Ovary (tissue), 9 donors: ENCODE results near the gene TERT. TPM values are rescaled to one million over a fixed set of nuclear protein-coding genes. Genes with fewer than 3 reads are reported as not detected.

Source experiments
- DNase-seq, 5 donors: peaks; one replicate each; pipeline ENCODE4 v3.0.0-alpha.2; 2019 to 2020
- H3K27ac ChIP-seq, 2 donors: fragments of 200-600 bp; one replicate each; pipeline versions ENCODE4 v1.5.1 to v1.8.0; 2019 to 2022
- H3K27me3 ChIP-seq: fragments of 200-600 bp; one replicate; pipeline ENCODE4 v1.8.0; 2022
- H3K36me3 ChIP-seq: fragments of 200-600 bp; sonication (generic); one replicate; pipeline ENCODE4 v1.5.1; 2019
- H3K4me1 ChIP-seq: one replicate; pipeline ENCODE4 v1.8.1; 2013; ENCODE audit warnings: mild to moderate bottlenecking, moderate library complexity; ENCODE audit not compliant: insufficient read depth
- H3K4me3 ChIP-seq: fragments of 200-600 bp; sonication (generic); one replicate; pipeline ENCODE4 v1.5.1; 2017
- H3K9me3 ChIP-seq, 2 donors: fragments of 200-600 bp in 1 of 2; sonication (generic) in 1 of 2; one replicate each; pipeline versions ENCODE4 v1.5.1 to v1.8.1; 2013 to 2019; ENCODE audit warnings: mild to moderate bottlenecking in 1 of 2, moderate library complexity in 1 of 2
- CTCF ChIP-seq, 3 donors: fragments of 450-650 bp in 2 of 3; fragments of 200-600 bp in 1 of 3; IDR thresholded peaks; one replicate each; pipeline versions ENCODE4 v1.5.1 to v1.8.0; 2016 to 2022; ENCODE audit warnings: antibody characterized with exemption in 3 of 3, mild to moderate bottlenecking in 1 of 3
- EP300 ChIP-seq: sonication (generic); formaldehyde crosslinking; IDR thresholded peaks from one replicate; pipeline ENCODE4 v1.6.1; 2017; ENCODE audit warnings: antibody characterized with exemption
- POLR2A ChIP-seq: fragments of 450-650 bp; IDR thresholded peaks from one replicate; pipeline ENCODE4 v1.6.1; 2017; ENCODE audit warnings: antibody characterized with exemption, mild to moderate bottlenecking, moderate library complexity
- WGBS, 3 donors: extraction: QIAGEN DNeasy Blood & Tissue Kit in 1 of 3; methylation state at CpG; one replicate each; pipeline versions ENCODE4 v1.1.5 to v1.1.7; 2013 to 2017; 5-methylcytosine and 5-hydroxymethylcytosine counted together
- intact Hi-C, 4 donors: fragments of 100-400 bp; cut with DNase I; formaldehyde crosslinking; loops; one replicate each; pipeline versions ENCODE4 v1.11.0 to v1.15.1; 2022 to 2023
- polyA plus RNA-seq, 2 donors: library from polyadenylated mRNA; stranded (reverse); fragments of 200-250 nt in 1 of 2; fragments of 350-450 nt in 1 of 2; fragmentation: Illumina TruSeq in 1 of 2; extraction: RNeasy Lipid Tissue Mini Kit (QIAGEN cat#74804) in 1 of 2; gene quantifications; one replicate each; pipeline ENCODE4 v1.2.3, GENCODE V29; 2013 to 2014
- total RNA-seq, 7 donors: library from RNA; depleted of rRNA in 2 of 7; stranded (reverse); fragments of >200 nt in 2 of 7; fragmentation: NEBNext Ultra II Directional in 3 of 7; extraction: Animal tissue kit (Norgen Biotek cat#: 25700) in 3 of 7; gene quantifications; one replicate each; pipeline versions ENCODE4 v1.1.0 to v1.2.4, GENCODE V29; 2016 to 2023
- donor health status: DM: no; HTN: no; CAD: no; lungs with moderate emphysema.
- donor health status: DM: no; HTN: no; CAD: no.
- donor health status: Bipolar disorder and iron deficiency.
- donor health status: DM: yes; HTN: yes; CAD: no.
- donor health status: DM: no; HTN: no; CAD: no.
- donor health status: DM: yes; HTN: yes; CAD: no.

TERT gene
- total and polyA plus RNA-seq, 9 donors, result 0.10 to 3.1 TPM; not detected in 7

DNA sequence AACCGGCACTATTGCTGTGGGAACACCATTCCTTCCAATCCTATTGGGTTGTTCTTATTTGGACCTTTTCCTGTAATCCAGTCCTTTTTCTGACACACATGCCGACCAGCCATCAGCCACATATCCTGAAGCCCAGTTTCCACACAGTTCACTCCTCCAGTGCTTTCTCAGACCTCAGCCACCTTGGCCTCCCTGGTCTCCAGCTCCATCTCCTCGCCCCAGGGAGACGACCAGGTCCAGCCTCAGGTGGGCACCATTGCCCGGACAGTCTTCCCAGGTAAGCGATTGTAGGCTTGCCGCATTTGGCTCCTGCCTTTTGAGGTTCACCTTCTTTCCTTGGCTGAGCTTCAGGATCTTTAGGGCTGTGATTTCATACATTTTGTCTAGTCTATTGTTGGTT lies 15.2 kb upstream of the TERT start:
- no peaks in the 10 kb centered on the region for H3K4me1 ChIP-seq
- no peaks in the 10 kb centered on the region for H3K27me3 ChIP-seq
- TF ChIP-seq CTCF (IDR thresholded peaks at IDR 0.05), result no peak
- TF ChIP-seq EP300, result no peak
- no peak for TF ChIP-seq POLR2A
- no peak overlapping the region for H3K4me3 ChIP-seq
- intact Hi-C loops, result no loop called here
- no peak for DNase-seq
- H3K27ac ChIP-seq, result no peak overlapping the region
- H3K9me3 ChIP-seq, result no peaks in the 10 kb centered on the region
- 87 to 91% (median 90%) methylated on average over 7 of the region's 7 CpGs for WGBS, 3 donors
- no peaks in the 10 kb centered on the region for H3K36me3 ChIP-seq

GRCh38 chr5:1304033-1304432 lies 9.2 kb upstream of the TERT start:
- Histone ChIP-seq H3K4me1 (no peaks in the 10 kb centered on the region), H3K27me3 (no peaks in the 10 kb centered on the region), H3K27ac (no peak overlapping the region), H3K36me3 (no peaks in the 10 kb centered on the region), H3K4me3 (no peak overlapping the region), H3K9me3 (no peaks in the 10 kb centered on the region)
- TF ChIP-seq EP300 (no peak), CTCF (IDR thresholded peaks at IDR 0.05) (no peak), POLR2A (no peak)
- intact Hi-C loops, result no loop called here
- 68 to 79% (median 70%) methylated on average over 2 of the region's 2 CpGs for WGBS, 3 donors
- DNase-seq, result no peak

GRCh38 chr5:1302258-1302657 lies 7.4 kb upstream of the TERT start:
- WGBS, 3 donors, result 84 to 91% (median 90%) methylated on average over 2 of the region's 2 CpGs
- no peaks in the 10 kb centered on the region for H3K4me1 ChIP-seq

GRCh38 chr5:1300581-1301083 lies 5.8 kb upstream of the TERT start:
- Histone ChIP-seq H3K27me3 (no peaks in the 10 kb centered on the region), H3K4me1 (no peaks in the 10 kb centered on the region), H3K36me3 (no peaks in the 10 kb centered on the region), H3K27ac (no peak overlapping the region), H3K9me3 (no peaks in the 10 kb centered on the region), H3K4me3 (no peak overlapping the region)
- WGBS, 3 donors, result 83 to 84% (median 83%) methylated on average over 20 of the region's 20 CpGs
- TF ChIP-seq POLR2A (no peak), EP300 (no peak), CTCF (IDR thresholded peaks at IDR 0.05) (no peak)
- intact Hi-C loops, result no loop called here
- DNase-seq, result peak in 1 of 5 donors; percentile 20

More at GRCh38 chr5:1302258-1302657, 7.4 kb upstream of the TERT start:
- Histone ChIP-seq H3K27me3 (no peaks in the 10 kb centered on the region), H3K9me3 (no peaks in the 10 kb centered on the region), H3K27ac (no peak overlapping the region), H3K36me3 (no peaks in the 10 kb centered on the region), H3K4me3 (no peak overlapping the region)
- no peak for DNase-seq
- intact Hi-C loops, result no loop called here
- TF ChIP-seq EP300 (no peak), POLR2A (no peak), CTCF (IDR thresholded peaks at IDR 0.05) (no peak)
